Measurements from ENCODE around the gene DENND2A. TPM values are rescaled to one million over a fixed set of nuclear protein-coding genes. Genes with fewer than 3 reads are reported as not detected.
"Not testable (repeated sequence)": the region's sequence is repeated elsewhere in the genome, so short reads cannot be mapped to it uniquely, and the experiment has no call there.

Gene DENND2A
- total RNA-seq, 1 donor from 2014 or later: 0.58 TPM

GRCh38 chr7:140517546-140518369, 122.9 kb downstream of the DENND2A start:
- DNase-seq (ENCODE audit: extremely low read depth, low read depth, low spot score): peak; percentile 48

- DNase-seq (ENCODE audit: extremely low read depth, low read depth, low spot score): no peak
Measured at GRCh38 chr7:140512317-140513000, 128.2 kb downstream of the DENND2A start.

DNA sequence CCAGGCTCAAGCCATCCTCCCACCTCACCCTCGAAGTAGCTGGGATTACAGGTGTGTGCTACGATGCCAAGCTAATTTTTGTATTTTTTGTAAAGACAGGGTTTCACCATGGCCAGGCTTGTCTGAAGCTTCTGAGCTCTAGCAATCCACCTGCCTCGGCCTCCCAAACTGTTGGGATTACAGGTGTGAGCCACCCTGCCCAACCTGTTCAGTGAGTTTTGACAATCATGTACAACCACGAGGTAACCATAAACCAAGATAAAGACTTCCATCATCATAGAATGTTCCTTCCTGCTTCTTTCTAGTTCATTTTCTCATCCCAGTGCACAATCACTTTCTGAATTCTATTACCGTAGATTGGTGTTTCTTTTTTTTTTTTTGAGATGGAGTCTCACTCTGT, 130.8 kb downstream of the DENND2A start:
- DNase-seq (ENCODE audit: extremely low read depth, low read depth, low spot score): no peak

GRCh38 chr7:140507556-140507955, 133.1 kb downstream of the DENND2A start:
- not testable (repeated sequence) for DNase-seq (ENCODE audit: extremely low read depth, low read depth, low spot score)

DNA sequence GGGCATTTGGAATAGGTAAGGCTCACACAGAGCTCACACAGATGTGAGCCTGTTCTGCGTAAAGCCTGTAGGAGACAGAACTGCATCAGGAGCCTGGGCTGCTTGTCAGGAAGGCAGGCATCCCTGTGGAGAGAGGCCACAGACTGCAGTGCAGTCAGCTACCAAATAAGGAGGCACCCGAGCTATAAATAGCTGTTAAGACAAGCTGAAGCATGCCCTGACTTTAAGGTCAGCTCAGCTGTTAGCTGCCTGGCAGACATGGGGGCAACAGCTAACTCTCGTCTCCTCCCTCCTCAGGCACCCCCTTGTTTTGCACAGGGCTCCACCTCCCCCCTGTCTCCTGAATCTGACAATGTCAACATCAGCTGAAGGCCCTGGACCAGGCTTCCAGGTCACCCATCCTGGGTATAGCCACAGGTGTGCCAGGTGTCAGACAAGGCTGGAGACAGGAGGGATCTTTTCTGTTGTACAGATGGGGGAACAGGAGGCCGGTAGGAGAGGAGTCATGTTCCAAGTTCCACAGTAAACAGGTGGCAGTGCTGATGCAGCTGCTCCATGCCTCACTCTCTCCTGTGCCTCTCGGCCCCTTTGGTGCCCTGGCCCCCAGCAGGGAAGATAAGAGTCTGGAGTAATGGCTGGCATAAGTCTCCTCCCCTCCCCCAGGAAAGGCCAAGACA, 133.7 kb downstream of the DENND2A start:
- no peak for DNase-seq (ENCODE audit: extremely low read depth, low read depth, low spot score)

- no peak for DNase-seq (ENCODE audit: extremely low read depth, low read depth, low spot score)
Measured at GRCh38 chr7:140501966-140502365, 138.6 kb downstream of the DENND2A start.

GRCh38 chr7:140497807-140498206, 142.8 kb downstream of the DENND2A start:
- DNase-seq (ENCODE audit: extremely low read depth, low read depth, low spot score): not testable (repeated sequence)

DNA sequence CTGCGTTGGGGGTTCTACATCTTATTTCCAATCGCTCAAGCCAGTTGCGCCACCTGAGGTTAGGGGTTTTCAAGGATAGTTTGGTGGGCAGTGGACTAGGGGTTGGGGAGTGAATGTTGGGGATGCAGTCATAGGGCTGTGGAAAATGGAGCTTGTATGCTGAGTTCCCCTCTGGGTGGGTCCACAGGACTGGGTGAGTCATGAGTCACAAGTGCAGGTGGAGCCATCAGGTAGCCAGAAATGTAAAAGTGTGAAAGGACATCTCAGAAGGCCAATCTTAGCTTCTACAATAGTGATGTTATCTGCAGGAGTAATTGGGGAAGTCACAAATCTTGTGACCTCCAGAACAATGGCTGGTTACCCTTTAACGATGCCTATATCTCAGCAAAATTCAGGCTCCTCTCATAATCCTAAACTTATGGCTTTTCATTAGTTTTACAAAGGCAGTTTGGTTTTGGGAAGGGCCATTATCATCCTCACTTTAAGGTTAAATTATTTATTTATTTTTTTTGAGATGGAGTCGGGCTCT, 143.3 kb downstream of the DENND2A start:
- DNase-seq (ENCODE audit: extremely low read depth, low read depth, low spot score): no peak

- no peak for DNase-seq (ENCODE audit: extremely low read depth, low read depth, low spot score)
Measured at GRCh38 chr7:140495514-140496097, 145.0 kb downstream of the DENND2A start.

- no peak for DNase-seq (ENCODE audit: extremely low read depth, low read depth, low spot score)
Measured at GRCh38 chr7:140494867-140495266, 145.7 kb downstream of the DENND2A start.

DNA sequence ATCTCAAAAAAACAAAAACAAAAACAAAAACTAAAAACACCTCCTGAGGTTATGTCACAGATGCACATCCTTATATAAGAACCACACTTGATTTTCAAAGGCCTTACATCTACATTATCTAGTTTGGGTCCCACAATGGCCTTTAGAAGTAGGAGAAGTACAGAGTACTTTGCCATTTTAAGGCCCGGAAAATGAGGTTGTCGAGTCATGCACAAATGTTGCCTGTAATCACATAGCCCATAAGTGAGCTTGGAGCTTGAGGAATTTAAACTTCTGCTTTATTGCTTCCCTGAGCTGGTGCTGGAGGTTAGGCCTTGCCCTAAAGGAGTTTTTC, 151.6 kb downstream of the DENND2A start:
- no peak for DNase-seq (ENCODE audit: extremely low read depth, low read depth, low spot score)

DNA sequence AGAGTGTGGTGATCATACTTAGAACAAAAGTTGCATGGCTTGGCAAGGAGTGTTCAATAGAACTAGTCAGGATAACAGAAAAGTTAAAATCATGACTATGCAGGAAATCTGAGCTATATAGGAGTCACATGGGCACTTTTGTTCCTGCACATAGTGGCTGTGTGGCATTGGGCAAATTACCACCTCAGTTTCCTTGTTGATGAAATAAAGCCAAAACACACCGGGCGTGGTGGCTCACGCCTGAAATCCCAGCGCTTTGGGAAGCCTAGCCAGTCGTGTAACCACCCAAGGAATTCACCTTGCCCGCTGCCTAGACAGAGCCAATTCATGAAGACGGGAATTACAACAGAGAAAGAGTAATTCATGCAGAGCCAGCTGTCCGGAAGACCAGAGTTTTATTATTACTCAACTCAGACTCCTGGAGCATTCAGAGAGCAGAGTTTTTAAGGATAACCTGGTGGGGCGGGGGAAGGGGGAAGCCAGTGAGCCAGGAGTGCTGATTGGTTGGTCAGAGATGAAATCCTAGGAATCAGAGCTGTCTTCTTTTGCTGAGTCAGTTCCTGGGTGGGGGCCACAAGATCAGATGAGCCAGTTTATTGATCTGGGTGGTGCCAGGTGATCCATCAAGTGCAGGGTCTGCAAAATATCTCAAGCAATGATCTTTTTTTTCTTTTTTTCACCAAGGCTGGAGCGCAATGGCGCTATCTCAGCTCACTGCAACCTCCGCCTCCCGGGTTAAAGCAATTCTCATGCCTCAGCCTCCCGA, 154.9 kb downstream of the DENND2A start:
- DNase-seq (ENCODE audit: extremely low read depth, low read depth, low spot score): no peak

DNA sequence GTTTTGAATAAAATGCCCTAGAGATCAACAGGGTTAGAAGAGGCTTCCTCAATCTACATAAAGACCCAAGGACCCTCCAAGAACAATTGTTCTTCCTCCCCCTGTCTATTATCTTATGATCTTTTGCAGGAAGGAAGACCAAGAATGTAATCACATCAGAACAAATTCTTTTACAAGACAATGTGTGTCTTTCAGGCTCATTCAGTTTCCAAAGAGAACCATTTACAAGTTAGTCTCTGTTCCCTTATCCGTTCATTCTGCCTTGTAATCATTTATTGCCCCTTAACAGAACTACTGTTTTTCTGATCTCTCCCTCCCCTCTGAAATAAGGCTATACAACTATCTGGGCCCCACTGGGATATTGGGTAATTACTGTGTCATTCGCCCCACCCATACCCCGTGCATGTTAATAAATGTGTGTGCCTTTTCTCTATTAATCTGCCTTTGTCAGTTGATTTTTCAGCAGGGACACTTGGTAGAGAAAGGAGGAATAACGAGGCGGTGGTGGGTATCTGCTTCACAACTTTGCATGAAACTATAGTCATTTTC, 155.6 kb downstream of the DENND2A start:
- no peak for DNase-seq (ENCODE audit: extremely low read depth, low read depth, low spot score)

- no peak for DNase-seq (ENCODE audit: extremely low read depth, low read depth, low spot score)
Measured at GRCh38 chr7:140484479-140484878, 156.1 kb downstream of the DENND2A start.

- DNase-seq (ENCODE audit: extremely low read depth, low read depth, low spot score): no peak
Measured at GRCh38 chr7:140479739-140480084, 160.9 kb downstream of the DENND2A start.

DNA sequence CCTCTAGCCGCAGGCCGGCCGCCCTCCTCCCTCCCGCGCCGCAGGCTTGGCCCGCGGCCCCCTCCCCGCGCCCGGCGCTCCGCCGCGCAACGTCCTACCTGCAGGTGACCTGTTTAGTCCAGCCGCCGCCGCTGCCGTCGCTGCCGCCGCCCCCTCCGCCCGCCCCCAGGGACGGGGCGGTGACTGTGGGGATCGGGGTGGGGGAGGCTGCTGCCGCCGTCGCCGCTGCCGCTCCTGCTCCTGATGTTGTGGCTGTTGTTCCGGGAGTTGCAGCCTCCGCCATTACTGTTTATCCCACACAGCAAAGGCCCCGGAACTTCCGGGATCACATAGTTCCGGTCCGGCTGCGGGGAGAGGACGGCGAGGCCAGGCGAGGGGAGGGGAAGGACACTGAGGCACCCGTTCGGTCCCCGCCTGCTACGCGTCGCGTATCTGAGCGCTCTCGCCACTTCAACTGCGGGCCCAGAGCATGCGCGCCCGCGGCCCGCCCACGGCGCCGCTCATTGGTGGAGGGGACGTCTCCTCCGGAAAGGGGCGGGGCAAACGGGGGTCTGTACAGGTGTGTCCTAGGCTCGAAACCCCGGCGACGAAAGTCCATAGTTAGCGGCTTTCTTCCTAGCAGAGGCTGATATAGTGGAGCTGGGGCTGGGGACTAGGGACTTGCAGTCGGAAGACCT, 161.4 kb downstream of the DENND2A start, which contains the start of gene MKRN1:
MKRN1 (minus strand) TSS at position 444 of the 677 bp plus-strand sequence; CDS start at position 283, 161 bp downstream.
- peak; percentile 12 for DNase-seq (ENCODE audit: extremely low read depth, low read depth, low spot score)

GRCh38 chr7:140478246-140479061, 162.2 kb downstream of the DENND2A start:
- no peak for DNase-seq (ENCODE audit: extremely low read depth, low read depth, low spot score)

DNA sequence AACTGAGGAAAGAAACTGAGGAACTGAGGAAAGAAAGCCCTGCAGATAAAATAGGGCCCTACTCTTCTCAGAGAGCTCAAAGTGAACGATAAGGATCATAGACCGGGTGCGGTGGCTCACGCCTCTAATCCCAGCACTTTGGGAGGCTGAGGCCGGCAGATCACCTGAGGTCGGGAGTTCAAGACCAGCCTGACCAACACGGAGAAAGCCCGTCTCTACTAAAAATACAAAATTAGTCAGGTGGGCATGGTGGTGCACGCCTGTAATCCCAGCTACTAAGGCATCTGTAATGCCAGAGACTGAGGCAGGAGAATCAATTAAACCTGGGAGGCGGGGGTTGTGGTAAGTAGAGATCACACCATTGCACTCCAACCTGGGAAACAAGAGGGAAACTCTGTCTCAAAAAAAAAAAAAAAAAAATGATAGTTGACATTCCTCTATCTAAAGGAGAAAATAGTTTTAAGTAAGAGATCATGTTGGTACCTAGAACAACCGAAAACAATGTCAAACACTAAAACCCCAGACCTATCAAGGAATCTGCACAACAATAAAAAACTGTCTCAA, 163.8 kb downstream of the DENND2A start:
- DNase-seq (ENCODE audit: extremely low read depth, low read depth, low spot score): no peak
